Testis (tissue), 3 donors: ENCODE measurements around the gene CDH4. TPM values are rescaled to one million over a fixed set of nuclear protein-coding genes. Genes with fewer than 3 reads are reported as not detected.

Source experiments
- DNase-seq: peaks from one replicate; pipeline ENCODE4 v3.0.0-alpha.2; 2019
- H3K27ac ChIP-seq, 2 donors: fragments of 200-600 bp; sonication (generic); one replicate each; pipeline ENCODE4 v1.5.1; 2019
- H3K27me3 ChIP-seq: fragments of 200-600 bp; sonication (generic); one replicate; pipeline ENCODE4 v1.5.1; 2019
- H3K36me3 ChIP-seq: fragments of 200-600 bp; sonication (generic); one replicate; pipeline ENCODE4 v1.5.1; 2017; ENCODE audit warnings: low read depth; ENCODE audit errors: missing control alignments
- H3K4me1 ChIP-seq: fragments of 200-600 bp; sonication (generic); one replicate; pipeline ENCODE4 v1.5.1; 2019
- H3K4me3 ChIP-seq, 2 donors: fragments of 200-600 bp; sonication (generic); one replicate each; pipeline ENCODE4 v1.5.1; 2017 to 2019
- H3K9me3 ChIP-seq: fragments of 200-600 bp; sonication (generic); one replicate; pipeline ENCODE4 v1.5.1; 2017
- POLR2A ChIP-seq: fragments of 450-650 bp; IDR thresholded peaks from one replicate; pipeline ENCODE4 v1.6.1; 2017; ENCODE audit warnings: antibody characterized with exemption, mild to moderate bottlenecking, moderate library complexity
- WGBS, 2 donors: methylation state at CpG; one replicate each; pipeline ENCODE4 v1.1.5; 2018; 5-methylcytosine and 5-hydroxymethylcytosine counted together
- intact Hi-C: fragments of 100-400 bp; cut with DNase I; formaldehyde crosslinking; loops from one replicate; pipeline ENCODE4 v1.15.1; 2023; ENCODE audit warnings: low total_unique reads
- polyA plus RNA-seq: library from polyadenylated mRNA; stranded (reverse); fragments of 350-450 nt; fragmentation: Illumina TruSeq; extraction: RNeasy Lipid Tissue Mini Kit (QIAGEN cat#74804); gene quantifications from one replicate; pipeline ENCODE4 v1.2.3, GENCODE V29; 2014; ENCODE audit warnings: low read depth, low replicate concordance; ENCODE audit not compliant: insufficient read depth
- total RNA-seq, 2 donors: library from RNA; depleted of rRNA; stranded (reverse); fragments of >200 nt; gene quantifications; one replicate each; pipeline ENCODE4 v1.2.3, GENCODE V29; 2016
- TF ChIP-seq, protein P1 (sequence below), 3 experiments: fragments of 450-650 bp in 2 of 3; fragments of 200-600 bp in 1 of 3; sonication (generic) in 1 of 3; IDR thresholded peaks; one replicate each; pipeline ENCODE4 v1.5.1; 2016 to 2019; ENCODE audit warnings: antibody characterized with exemption in 3 of 3, mild to moderate bottlenecking in 2 of 3, moderate library complexity in 1 of 3

The CDH4 gene
- total and polyA plus RNA-seq, 3 donors from 2014 or later: 1.4 to 3.3 (median 1.9) TPM

- Histone ChIP-seq H3K27me3 (no peaks in the 10 kb centered on the region), H3K27ac (no peak overlapping the region), H3K9me3 (no peaks in the 10 kb centered on the region), H3K36me3 (no peaks in the 10 kb centered on the region), H3K4me3 (no peak overlapping the region), H3K4me1 (no peaks in the 10 kb centered on the region)
- intact Hi-C loops: no loop called here
- TF ChIP-seq, protein P1, sequence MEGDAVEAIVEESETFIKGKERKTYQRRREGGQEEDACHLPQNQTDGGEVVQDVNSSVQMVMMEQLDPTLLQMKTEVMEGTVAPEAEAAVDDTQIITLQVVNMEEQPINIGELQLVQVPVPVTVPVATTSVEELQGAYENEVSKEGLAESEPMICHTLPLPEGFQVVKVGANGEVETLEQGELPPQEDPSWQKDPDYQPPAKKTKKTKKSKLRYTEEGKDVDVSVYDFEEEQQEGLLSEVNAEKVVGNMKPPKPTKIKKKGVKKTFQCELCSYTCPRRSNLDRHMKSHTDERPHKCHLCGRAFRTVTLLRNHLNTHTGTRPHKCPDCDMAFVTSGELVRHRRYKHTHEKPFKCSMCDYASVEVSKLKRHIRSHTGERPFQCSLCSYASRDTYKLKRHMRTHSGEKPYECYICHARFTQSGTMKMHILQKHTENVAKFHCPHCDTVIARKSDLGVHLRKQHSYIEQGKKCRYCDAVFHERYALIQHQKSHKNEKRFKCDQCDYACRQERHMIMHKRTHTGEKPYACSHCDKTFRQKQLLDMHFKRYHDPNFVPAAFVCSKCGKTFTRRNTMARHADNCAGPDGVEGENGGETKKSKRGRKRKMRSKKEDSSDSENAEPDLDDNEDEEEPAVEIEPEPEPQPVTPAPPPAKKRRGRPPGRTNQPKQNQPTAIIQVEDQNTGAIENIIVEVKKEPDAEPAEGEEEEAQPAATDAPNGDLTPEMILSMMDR (IDR thresholded peaks at IDR 0.05): no peak
- no peak for TF ChIP-seq POLR2A
- WGBS, 2 donors: 81% methylated on average over 8 of the region's 8 CpGs
- no peak for DNase-seq
Observed at GRCh38 chr20:61532736-61533135, 280.7 kb downstream of the CDH4 start.

DNA sequence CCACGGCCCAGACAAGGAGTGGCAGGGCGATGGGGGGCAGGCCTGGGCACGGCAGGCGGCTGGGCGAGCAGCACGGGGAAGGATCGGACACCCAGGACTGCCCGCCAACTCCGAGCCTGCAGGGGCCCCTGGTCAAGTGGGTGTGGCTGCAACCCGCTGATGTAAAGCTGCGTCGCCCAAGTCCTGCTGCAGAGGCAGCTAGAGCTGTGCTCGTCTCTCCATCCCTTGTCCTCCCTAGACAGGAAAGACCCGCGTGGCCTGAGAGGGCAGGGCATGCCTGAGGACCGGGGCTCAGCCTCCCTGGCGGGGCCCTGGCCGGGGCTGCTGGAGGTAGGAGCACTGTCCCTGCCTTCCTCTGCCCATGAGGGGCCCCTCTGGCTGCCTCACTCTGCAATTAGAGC, 281.2 kb downstream of the CDH4 start:
- intact Hi-C loops: no loop called here
- Histone ChIP-seq H3K27ac (no peak overlapping the region), H3K4me1 (no peaks in the 10 kb centered on the region), H3K36me3 (no peaks in the 10 kb centered on the region), H3K4me3 (no peak overlapping the region), H3K9me3 (no peaks in the 10 kb centered on the region), H3K27me3 (no peaks in the 10 kb centered on the region)
- 73 to 83% methylated on average over 9 to 18 of the region's 18 CpGs for WGBS, 2 donors
- no peak for DNase-seq
- TF ChIP-seq, protein P1 (IDR thresholded peaks at IDR 0.05): no peak
- TF ChIP-seq POLR2A: no peak

DNA sequence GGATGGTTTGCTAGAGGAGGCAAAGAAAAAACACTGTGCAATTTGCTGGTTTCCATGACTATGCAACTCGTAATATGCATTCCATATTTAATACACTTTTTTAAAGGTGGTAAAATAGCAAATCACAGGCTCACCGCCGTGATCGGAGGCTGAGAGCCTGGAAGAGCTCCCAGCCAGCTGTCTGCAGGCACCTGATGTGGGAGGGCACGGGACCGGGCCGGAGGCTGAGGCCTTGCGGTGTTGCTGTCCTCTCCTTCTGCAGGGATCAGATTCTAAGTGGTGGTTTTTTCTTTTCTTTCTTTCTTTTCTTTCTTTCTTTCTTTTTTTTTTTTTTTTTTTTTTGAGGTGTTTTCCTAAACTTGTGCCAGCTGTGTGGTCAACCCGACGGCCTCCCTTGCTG, 282.3 kb downstream of the CDH4 start:
- Histone ChIP-seq H3K4me1 (no peaks in the 10 kb centered on the region), H3K27ac (no peak overlapping the region), H3K27me3 (no peaks in the 10 kb centered on the region), H3K4me3 (no peak overlapping the region), H3K9me3 (no peaks in the 10 kb centered on the region), H3K36me3 (no peaks in the 10 kb centered on the region)
- intact Hi-C loops: no loop called here
- DNase-seq: no peak
- TF ChIP-seq, protein P1 (IDR thresholded peaks at IDR 0.05): no peak
- TF ChIP-seq POLR2A: no peak
- 72 to 83% methylated on average over 10 of the region's 10 CpGs for WGBS, 2 donors

DNA sequence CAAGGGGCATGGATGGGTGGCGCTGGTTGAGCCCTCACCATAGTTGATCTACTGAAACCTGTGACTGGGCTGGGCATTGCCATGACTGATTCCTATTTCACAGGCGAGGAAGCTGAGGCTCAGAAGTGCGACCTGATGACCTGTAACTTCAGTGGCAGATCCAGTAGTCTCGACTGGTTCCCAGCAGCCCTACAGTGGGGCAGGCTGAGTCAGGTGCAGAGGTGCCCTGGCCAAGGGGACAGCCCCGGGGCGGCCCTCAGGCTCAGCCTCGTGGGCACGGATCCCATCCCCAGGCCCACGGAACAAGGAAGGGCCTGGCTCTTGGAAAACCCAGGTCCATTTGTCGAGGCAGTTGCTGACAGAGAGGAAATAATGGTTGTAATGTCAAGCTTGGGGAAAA, 283.0 kb downstream of the CDH4 start:
- no peak for DNase-seq
- no peaks in the 10 kb centered on the region for H3K36me3 ChIP-seq
- H3K9me3 ChIP-seq: no peaks in the 10 kb centered on the region
- no peaks in the 10 kb centered on the region for H3K4me1 ChIP-seq
- 76 to 82% methylated on average over 5 to 10 of the region's 10 CpGs for WGBS, 2 donors
- TF ChIP-seq, protein P1 (IDR thresholded peaks at IDR 0.05): no peak
- no peak for TF ChIP-seq POLR2A
- no peak overlapping the region for H3K27ac ChIP-seq
- no peaks in the 10 kb centered on the region for H3K27me3 ChIP-seq
- no peak overlapping the region for H3K4me3 ChIP-seq
- intact Hi-C loops: no loop called here

GRCh38 chr20:61535536-61535935, 283.5 kb downstream of the CDH4 start:
- TF ChIP-seq, protein P1 (IDR thresholded peaks at IDR 0.05): no peak
- TF ChIP-seq POLR2A: no peak

More at GRCh38 chr20:61535536-61535935, 283.5 kb downstream of the CDH4 start:
- Histone ChIP-seq H3K27me3 (no peaks in the 10 kb centered on the region), H3K27ac (no peak overlapping the region), H3K4me3 (no peak overlapping the region), H3K9me3 (no peaks in the 10 kb centered on the region), H3K36me3 (no peaks in the 10 kb centered on the region), H3K4me1 (no peaks in the 10 kb centered on the region)
- no peak for DNase-seq
- intact Hi-C loops: no loop called here
- WGBS, 2 donors: 79 to 88% methylated on average over 12 to 13 of the region's 13 CpGs
